GM19328 (cell line): ENCODE results near the gene DRC1.

Source experiments
- ATAC-seq: cut with Tn5 transposase; IDR thresholded peaks from one replicate; pipeline ENCODE4 v1.9.1; 2021; ENCODE audit warnings: mild to moderate bottlenecking, moderate library complexity; ENCODE audit not compliant: unreplicated experiment

DRC1 gene

GRCh38 chr2:26442301-26442700 lies 40.6 kb downstream of the DRC1 start:
- ATAC-seq: no peak

GRCh38 chr2:26442707-26443106 lies 41.0 kb downstream of the DRC1 start:
- ATAC-seq: no peak

GRCh38 chr2:26444236-26444635 lies 42.5 kb downstream of the DRC1 start:
- ATAC-seq: no peak

GRCh38 chr2:26448651-26449050 lies 46.9 kb downstream of the DRC1 start:
- ATAC-seq: no peak

- ATAC-seq: no peak
These were observed 47.7 kb downstream of the DRC1 start for GRCh38 chr2:26449278-26450030.

- ATAC-seq: no peak
These were observed 48.4 kb downstream of the DRC1 start for GRCh38 chr2:26450031-26450635.

- ATAC-seq: no peak
These were observed 50.0 kb downstream of the DRC1 start for GRCh38 chr2:26451700-26452099.

GRCh38 chr2:26453421-26454329 lies 52.0 kb downstream of the DRC1 start:
- ATAC-seq: no peak

GRCh38 chr2:26454561-26455001 lies 52.9 kb downstream of the DRC1 start:
- no peak for ATAC-seq

GRCh38 chr2:26455037-26455669 lies 53.4 kb downstream of the DRC1 start:
- no peak for ATAC-seq

- ATAC-seq: no peak
These were observed 54.1 kb downstream of the DRC1 start for GRCh38 chr2:26455670-26456439.

GRCh38 chr2:26456440-26457250 lies 54.9 kb downstream of the DRC1 start:
- ATAC-seq: no peak

- no peak for ATAC-seq
These were observed 55.5 kb downstream of the DRC1 start for GRCh38 chr2:26457251-26457666.

- ATAC-seq: no peak
These were observed 56.1 kb downstream of the DRC1 start for GRCh38 chr2:26457695-26458364.

GRCh38 chr2:26458365-26459042 lies 56.8 kb downstream of the DRC1 start:
- no peak for ATAC-seq

GRCh38 chr2:26459991-26460612 lies 58.4 kb downstream of the DRC1 start:
- ATAC-seq: no peak

- ATAC-seq: no peak
These were observed 58.9 kb downstream of the DRC1 start for GRCh38 chr2:26460613-26461031.

- ATAC-seq: no peak
These were observed 59.9 kb downstream of the DRC1 start for GRCh38 chr2:26461601-26462023.
